Endothelial cell of umbilical vein (primary cell): ENCODE results near the gene CD37. TPM values are rescaled to one million over a fixed set of nuclear protein-coding genes. Genes with fewer than 3 reads are reported as not detected.

Experiments used
- BruUV-seq: library from RNA; stranded (reverse); fragments of 400-500 nt; replicated peaks from 2 replicates; lab custom pipeline; 2021; lab: Mats Ljungman, UMichigan
- CTCF ChIA-PET: fragments of 300-600, 350-600 bp; sonication (Branson Sonifier 250); formaldehyde crosslinking; loops from one replicate; lab custom pipeline; 2021; ENCODE audit warnings: antibody characterized with exemption, inconsistent platforms; lab: Charles Lee
- POLR2A ChIA-PET: fragments of 300-600, 350-600 bp; sonication (Branson Sonifier 250); formaldehyde crosslinking; loops from one replicate; lab custom pipeline; 2021; ENCODE audit warnings: antibody characterized with exemption, inconsistent platforms; lab: Charles Lee
- DNase-seq: peaks from one replicate; pipeline ENCODE4 v3.0.0-alpha.2; 2011; ENCODE audit warnings: low read depth, low spot score
- FAIRE-seq: peaks from 2 replicates; lab custom pipeline; 2011; peaks lifted over from hg19 to GRCh38; lab: Jason Lieb, UNC
- H2AFZ ChIP-seq: 2 replicates; pipeline ENCODE4 v1.6.0; 2012; ENCODE audit warnings: low read depth, low read length, control low read depth, inconsistent platforms
- H3K27ac ChIP-seq: 2 replicates; pipeline ENCODE4 v1.5.1; 2011; ENCODE audit warnings: low read depth, mild to moderate bottlenecking, control low read depth, low read length, moderate library complexity; ENCODE audit not compliant: insufficient read depth
- H3K27me3 ChIP-seq, 2 experiments: 2 replicates each; pipeline versions ENCODE4 v1.6.0 to v1.6.1; 2011; ENCODE audit warnings: low read length in 2 of 2, mixed read lengths in 1 of 2; ENCODE audit not compliant: control insufficient read depth in 2 of 2, insufficient read depth in 2 of 2
- H3K36me3 ChIP-seq, 2 experiments: 2 replicates in 1 of 2; 3 replicates in 1 of 2; pipeline ENCODE4 v1.5.1; 2011; ENCODE audit warnings: low read length in 2 of 2, mild to moderate bottlenecking in 1 of 2, moderate library complexity in 1 of 2; ENCODE audit not compliant: control insufficient read depth in 2 of 2, insufficient read depth in 2 of 2; ENCODE audit errors: extremely low read depth in 1 of 2
- H3K4me1 ChIP-seq: 3 replicates; pipeline ENCODE4 v1.5.1; 2011; ENCODE audit warnings: mild to moderate bottlenecking, low read length; ENCODE audit not compliant: control insufficient read depth, insufficient read depth; ENCODE audit errors: extremely low read depth
- H3K4me2 ChIP-seq: 2 replicates; pipeline ENCODE4 v1.6.1; 2011; ENCODE audit warnings: low read length, control low read depth, mixed read lengths; ENCODE audit not compliant: insufficient read depth
- H3K4me3 ChIP-seq, 3 experiments: fragments of 200-600 bp in 1 of 3; sonication (generic), shearing (Covaris generic) in 1 of 3; replicated peaks in 1 of 3; 2 replicates each; pipeline ENCODE4 v1.5.1; 2011 to 2016; ENCODE audit warnings: control low read depth in 3 of 3, low read length in 3 of 3, mild to moderate bottlenecking in 2 of 3, inconsistent platforms in 1 of 3, low read depth in 1 of 3, moderate library complexity in 1 of 3; ENCODE audit not compliant: insufficient read depth in 1 of 3
- H3K79me2 ChIP-seq: 2 replicates; pipeline ENCODE4 v1.6.0; 2012; ENCODE audit warnings: low read length, inconsistent platforms; ENCODE audit not compliant: control insufficient read depth, insufficient read depth
- H3K9ac ChIP-seq: replicated peaks from 2 replicates; pipeline ENCODE3; 2011; ENCODE audit warnings: low read length, control low read depth; ENCODE audit not compliant: insufficient read depth; ENCODE audit errors: extremely low read depth
- H3K9me1 ChIP-seq: replicated peaks from 3 replicates; pipeline ENCODE4 v1.6.0; 2011; ENCODE audit warnings: mild to moderate bottlenecking, low read length; ENCODE audit not compliant: control insufficient read depth, insufficient read depth; ENCODE audit errors: extremely low read depth
- H3K9me3 ChIP-seq: replicated peaks from 2 replicates; pipeline ENCODE4 v1.5.1; 2012; ENCODE audit warnings: low read length, inconsistent platforms; ENCODE audit not compliant: control insufficient read depth, insufficient read depth
- H4K20me1 ChIP-seq: replicated peaks from 2 replicates; pipeline ENCODE3; 2011; ENCODE audit warnings: mild to moderate bottlenecking, low read length; ENCODE audit not compliant: control insufficient read depth, insufficient read depth; ENCODE audit errors: extremely low read depth
- EZH2 ChIP-seq: IDR thresholded peaks from 2 replicates; pipeline ENCODE4 v1.6.1; 2012; ENCODE audit warnings: borderline replicate concordance, low read depth, mild to moderate bottlenecking, moderate library complexity, low read length, inconsistent platforms; ENCODE audit not compliant: severe bottlenecking
- FOS ChIP-seq: IDR thresholded peaks from 2 replicates; pipeline ENCODE4 v1.6.1; 2011; ENCODE audit warnings: mild to moderate bottlenecking, low read length, moderate library complexity, borderline replicate concordance; ENCODE audit not compliant: insufficient read depth
- GATA2 ChIP-seq: IDR thresholded peaks from 2 replicates; pipeline ENCODE4 v1.7.0; 2011; ENCODE audit warnings: low read depth, mild to moderate bottlenecking, moderate library complexity, mixed read lengths, low read length; ENCODE audit not compliant: insufficient read length, insufficient read depth
- JUN ChIP-seq: IDR thresholded peaks from 2 replicates; pipeline ENCODE4 v1.6.1; 2011; ENCODE audit warnings: borderline replicate concordance, low read depth; ENCODE audit not compliant: insufficient read length, insufficient read depth
- MAX ChIP-seq: IDR thresholded peaks from 2 replicates; pipeline ENCODE4 v1.6.1; 2011; ENCODE audit not compliant: insufficient read depth, insufficient read length
- MYC ChIP-seq: IDR thresholded peaks from one replicate; pipeline ENCODE4 v1.6.1; 2011; ENCODE audit warnings: mild to moderate bottlenecking, low read depth, low read length
- POLR2A ChIP-seq: IDR thresholded peaks from 2 replicates; pipeline ENCODE4 v1.6.1; 2012; ENCODE audit warnings: low read depth, mild to moderate bottlenecking, control low read depth, low read length
- POLR2AphosphoS5 ChIP-seq: IDR thresholded peaks from 2 replicates; pipeline ENCODE4 v1.6.1; 2012; ENCODE audit warnings: low read depth, mild to moderate bottlenecking, control low read depth, low read length, moderate library complexity; ENCODE audit not compliant: insufficient read depth
- dilution Hi-C: fragments of 300-500 bp; cut with MboI; formaldehyde crosslinking; loops from one replicate; pipeline ENCODE4 v1.15.0; 2019; ENCODE audit warnings: low sequenced_read_pairs; ENCODE audit not compliant: extremely low pct_ligation_motif_present
- intact Hi-C: fragments of 100-400 bp; cut with micrococcal nuclease; formaldehyde crosslinking; loops from one replicate; pipeline ENCODE4 v1.10.0; 2022
- polyA plus RNA-seq, 4 experiments: library from polyadenylated mRNA; depleted of rRNA in 3 of 4; stranded (reverse) in 3 of 4; unstranded in 1 of 4; fragments of >200 nt; gene quantifications; 2 replicates each; pipeline versions ENCODE4 v1.2.1 to v1.2.3, GENCODE V29; 2011 to 2012; ENCODE audit warnings: missing spikeins in 1 of 4
- total RNA-seq: library from RNA; stranded (reverse); gene quantifications from 2 replicates; pipeline ENCODE4 v1.2.3, GENCODE V29; 2021
- TF ChIP-seq, protein P1 (sequence below), 2 donors: IDR thresholded peaks; 1 replicate in 1 of 2; 2 replicates in 1 of 2; pipeline ENCODE4 v1.5.1; 2011; ENCODE audit warnings: low read length in 2 of 2, mild to moderate bottlenecking in 2 of 2, moderate library complexity in 2 of 2, control low read depth in 1 of 2, inconsistent platforms in 1 of 2, low read depth in 1 of 2; ENCODE audit not compliant: insufficient read depth in 1 of 2; ENCODE audit errors: extremely low read depth in 1 of 2

CD37 gene
- total and polyA plus RNA-seq, 2 donors (not counting 3 experiments of a cell fraction or from before 2014, with no cell fraction given), result not detected

- no peak for DNase-seq
- Histone ChIP-seq H3K4me2 (no peak overlapping the region), H3K27ac (no peak overlapping the region), H3K36me3 (no peaks in the 10 kb centered on the region), H3K4me3 (no peak overlapping the region), H3K4me1 (no peaks in the 10 kb centered on the region), H3K9me3 (no peaks in the 10 kb centered on the region), H3K9me1 (no peaks in the 10 kb centered on the region), H3K79me2 (no peaks in the 10 kb centered on the region), H4K20me1 (no peaks in the 10 kb centered on the region), H2AFZ (no peak overlapping the region), H3K27me3 (no peaks in the 10 kb centered on the region), H3K9ac (no peak overlapping the region)
- CTCF ChIA-PET, result interaction anchor here (1.0 kb wide), 1 partner anchor 15 kb away, joined by 3 read pairs; no protein-coding TSS in a partner anchor
- POLR2A ChIA-PET, result no interaction called here
- intact Hi-C loops (no loop called here), dilution Hi-C loops (no loop called here)
- FAIRE-seq, result no peak
- no peak for TF ChIP-seq JUN
- no peak for TF ChIP-seq POLR2A
- no peak for TF ChIP-seq MYC
- no peak for TF ChIP-seq POLR2AphosphoS5
- no peak for TF ChIP-seq FOS
- TF ChIP-seq, protein P1, sequence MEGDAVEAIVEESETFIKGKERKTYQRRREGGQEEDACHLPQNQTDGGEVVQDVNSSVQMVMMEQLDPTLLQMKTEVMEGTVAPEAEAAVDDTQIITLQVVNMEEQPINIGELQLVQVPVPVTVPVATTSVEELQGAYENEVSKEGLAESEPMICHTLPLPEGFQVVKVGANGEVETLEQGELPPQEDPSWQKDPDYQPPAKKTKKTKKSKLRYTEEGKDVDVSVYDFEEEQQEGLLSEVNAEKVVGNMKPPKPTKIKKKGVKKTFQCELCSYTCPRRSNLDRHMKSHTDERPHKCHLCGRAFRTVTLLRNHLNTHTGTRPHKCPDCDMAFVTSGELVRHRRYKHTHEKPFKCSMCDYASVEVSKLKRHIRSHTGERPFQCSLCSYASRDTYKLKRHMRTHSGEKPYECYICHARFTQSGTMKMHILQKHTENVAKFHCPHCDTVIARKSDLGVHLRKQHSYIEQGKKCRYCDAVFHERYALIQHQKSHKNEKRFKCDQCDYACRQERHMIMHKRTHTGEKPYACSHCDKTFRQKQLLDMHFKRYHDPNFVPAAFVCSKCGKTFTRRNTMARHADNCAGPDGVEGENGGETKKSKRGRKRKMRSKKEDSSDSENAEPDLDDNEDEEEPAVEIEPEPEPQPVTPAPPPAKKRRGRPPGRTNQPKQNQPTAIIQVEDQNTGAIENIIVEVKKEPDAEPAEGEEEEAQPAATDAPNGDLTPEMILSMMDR (IDR thresholded peaks at IDR 0.05; ENCODE audit: extremely low read depth in 1 of 2, insufficient read depth in 1 of 2, low read depth in 1 of 2, low read length in 2 of 2), result no peak
- TF ChIP-seq MAX, result no peak
- TF ChIP-seq EZH2, result no peak
- TF ChIP-seq GATA2, result no peak
- BruUV-seq, result no TSS peak
Measured at GRCh38 chr19:49316284-49316683, 18.9 kb upstream of the CD37 start.
